AG08396 (cell line): ENCODE measurements around the gene OR10T2.
"Not testable (repeated sequence)": the region's sequence is repeated elsewhere in the genome, so short reads cannot be mapped to it uniquely, and the experiment has no call there.

ENCODE experiments used
- DNase-seq: peaks from one replicate; pipeline ENCODE4 v3.0.0; 2012; ENCODE audit warnings: low spot score, mixed read lengths

OR10T2 gene, protein sequence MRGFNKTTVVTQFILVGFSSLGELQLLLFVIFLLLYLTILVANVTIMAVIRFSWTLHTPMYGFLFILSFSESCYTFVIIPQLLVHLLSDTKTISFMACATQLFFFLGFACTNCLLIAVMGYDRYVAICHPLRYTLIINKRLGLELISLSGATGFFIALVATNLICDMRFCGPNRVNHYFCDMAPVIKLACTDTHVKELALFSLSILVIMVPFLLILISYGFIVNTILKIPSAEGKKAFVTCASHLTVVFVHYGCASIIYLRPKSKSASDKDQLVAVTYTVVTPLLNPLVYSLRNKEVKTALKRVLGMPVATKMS

DNA sequence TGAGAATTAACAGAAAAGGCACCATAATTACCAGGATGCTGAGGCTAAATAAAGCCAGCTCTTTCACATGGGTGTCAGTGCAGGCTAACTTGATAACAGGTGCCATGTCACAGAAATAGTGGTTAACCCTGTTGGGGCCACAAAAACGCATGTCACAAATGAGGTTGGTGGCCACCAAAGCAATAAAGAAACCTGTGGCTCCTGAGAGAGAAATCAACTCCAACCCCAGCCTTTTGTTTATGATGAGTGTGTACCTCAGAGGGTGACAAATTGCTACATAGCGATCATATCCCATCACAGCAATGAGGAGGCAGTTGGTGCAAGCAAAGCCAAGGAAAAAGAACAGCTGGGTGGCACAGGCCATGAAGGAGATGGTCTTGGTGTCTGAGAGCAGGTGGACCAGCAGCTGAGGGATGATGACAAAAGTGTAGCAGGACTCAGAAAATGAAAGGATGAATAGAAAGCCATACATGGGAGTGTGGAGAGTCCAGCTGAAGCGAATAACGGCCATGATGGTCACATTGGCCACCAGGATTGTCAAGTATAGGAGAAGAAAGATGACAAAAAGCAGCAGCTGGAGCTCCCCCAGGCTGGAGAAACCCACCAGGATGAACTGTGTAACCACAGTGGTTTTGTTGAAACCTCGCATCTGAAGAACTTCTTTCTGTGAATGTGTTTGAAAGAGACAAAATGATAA lies at the start of gene OR10T2:
TSS of gene OR10T2 (minus strand) at position 649 of the 697 bp plus-strand sequence. CDS start at position 649, 0 bp downstream.
- no peak for DNase-seq

DNA sequence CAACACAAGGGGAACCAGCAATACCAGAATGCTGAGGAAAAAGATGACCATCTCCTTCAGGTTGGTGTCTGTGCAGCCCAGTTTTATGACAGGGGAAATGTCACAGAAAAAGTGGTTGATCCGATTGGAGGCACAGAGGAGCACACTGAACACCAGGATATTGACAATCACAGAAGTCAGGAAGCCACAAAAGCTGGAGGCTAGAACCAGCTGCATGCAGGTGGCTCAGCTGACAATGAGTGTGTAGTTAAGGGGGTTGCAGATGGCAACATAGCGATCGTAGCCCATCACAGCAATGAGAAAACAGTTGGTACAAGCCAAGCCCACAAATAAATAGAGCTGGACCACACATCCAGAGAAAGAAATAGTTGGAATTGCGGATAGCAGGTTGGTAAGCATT lies 46.1 kb upstream of the OR10T2 start:
- no peak for DNase-seq

DNA sequence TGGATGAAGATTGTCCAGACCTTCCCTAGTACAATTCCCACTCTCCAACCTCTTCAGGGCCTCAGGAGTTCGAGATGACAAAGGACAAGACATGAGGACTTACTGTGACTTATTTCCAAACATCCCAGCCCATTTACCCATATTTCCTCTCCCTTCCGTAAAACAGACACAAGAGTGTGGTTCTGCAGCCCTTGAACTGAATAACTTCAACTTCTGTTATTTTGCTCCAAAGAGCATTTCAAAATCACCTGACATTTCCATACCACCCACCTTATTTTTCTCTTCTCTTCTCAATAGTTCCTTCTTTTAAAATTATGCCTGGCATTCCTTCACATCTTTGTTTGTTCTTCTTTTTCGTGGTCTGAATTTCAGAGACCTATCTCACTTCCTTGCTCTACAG lies 35.5 kb upstream of the OR10T2 start:
- no peak for DNase-seq

DNA sequence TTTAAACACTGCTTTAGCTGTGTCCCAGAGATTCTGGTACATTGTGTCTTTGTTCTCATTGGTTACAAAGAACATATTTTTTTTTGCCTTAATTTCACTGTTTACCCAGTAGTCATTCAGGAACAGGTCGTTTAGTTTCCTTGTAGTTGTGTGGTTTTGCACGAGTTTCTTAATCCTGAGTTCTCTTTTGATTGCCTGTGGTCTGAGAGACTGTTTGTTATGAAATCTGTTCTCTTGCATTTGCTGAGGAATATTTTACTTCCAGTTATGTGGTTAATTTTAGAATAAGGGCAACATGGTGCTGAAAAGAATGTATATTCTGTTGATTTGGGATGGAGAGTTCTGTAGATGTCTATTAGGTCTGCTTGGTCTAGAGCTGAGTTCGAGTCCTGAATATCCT lies 30.9 kb upstream of the OR10T2 start:
- not testable (repeated sequence) for DNase-seq

DNA sequence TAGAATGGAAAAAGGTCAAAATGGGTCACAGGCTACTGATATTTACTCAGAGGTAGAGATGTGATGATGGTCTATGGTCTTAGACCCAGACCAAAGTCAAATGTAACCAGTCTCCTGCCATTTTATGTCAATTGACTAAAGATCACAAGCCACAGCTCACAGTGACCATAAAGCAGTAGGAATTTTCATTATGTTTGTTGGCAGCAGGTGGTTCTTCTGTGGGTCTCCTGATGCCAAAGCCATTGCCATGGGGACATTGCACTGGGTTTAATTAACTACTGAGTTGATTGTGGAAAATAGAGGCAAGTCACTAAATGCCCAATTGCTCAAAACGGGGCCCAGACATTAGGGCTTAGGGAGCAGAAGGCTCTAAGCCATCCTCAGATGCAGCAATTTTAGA lies 26.9 kb upstream of the OR10T2 start, which contains the start of gene OR10K2:
TSS of gene OR10K2 (minus strand) at position 101 of the 400 bp plus-strand sequence. CDS start 5,371 bp downstream, outside the sequence.
- DNase-seq: no peak

DNA sequence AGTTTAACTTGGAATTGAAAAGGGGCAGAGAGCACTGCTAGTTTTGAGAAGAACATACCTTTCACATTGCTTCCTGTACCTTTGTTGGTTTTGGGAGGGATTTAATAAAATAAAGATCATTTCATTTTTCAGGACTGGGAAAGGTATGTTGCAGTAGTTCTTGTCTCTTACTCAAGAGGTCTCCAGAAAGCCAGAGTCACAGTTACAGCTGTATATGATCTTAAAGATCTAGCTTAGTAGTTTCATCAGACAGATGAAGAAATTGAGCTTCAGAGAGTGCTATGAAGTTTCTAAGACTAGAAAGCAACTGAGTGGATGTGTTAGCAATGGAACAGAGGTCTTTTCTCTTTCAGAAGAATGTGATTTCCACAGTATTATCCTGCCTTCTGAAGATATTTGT lies 25.8 kb upstream of the OR10T2 start:
- DNase-seq: no peak

DNA sequence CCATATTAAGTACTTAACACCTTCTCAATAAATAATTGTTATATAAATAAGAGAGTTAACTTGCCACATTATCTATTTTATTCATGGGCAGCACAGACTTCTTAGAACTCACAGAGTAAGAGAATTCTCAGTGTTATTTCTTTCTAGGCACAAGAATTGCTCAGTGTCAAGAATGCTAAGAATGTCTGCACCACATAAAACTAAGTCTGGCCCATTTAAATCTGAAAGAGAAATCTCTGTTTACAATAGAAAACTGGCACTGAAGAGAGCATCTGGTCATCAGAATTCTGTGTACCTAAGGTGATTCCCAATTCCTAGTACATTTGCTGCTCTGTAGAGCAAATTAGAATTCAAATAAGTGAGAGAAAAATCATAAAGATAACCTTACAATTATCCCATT lies 22.9 kb upstream of the OR10T2 start:
- DNase-seq: no peak

DNA sequence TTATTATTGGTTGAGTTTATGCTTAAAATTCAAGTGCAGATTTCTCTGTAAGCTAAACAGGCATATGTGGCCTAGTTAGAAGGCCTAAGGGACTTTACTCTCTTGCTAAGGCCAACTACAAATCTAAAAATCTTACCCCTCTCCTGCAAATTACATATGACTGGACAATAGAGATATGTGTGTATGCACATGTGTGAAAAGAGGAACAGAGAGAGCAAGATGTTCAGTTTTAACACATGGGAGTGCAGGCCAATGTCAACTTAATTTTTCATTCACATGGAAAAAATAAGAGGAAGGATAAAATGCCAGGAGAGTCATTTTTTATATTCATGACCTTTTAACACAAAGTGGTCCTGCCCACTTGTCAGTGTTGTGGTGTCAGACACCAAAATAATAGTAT lies 18.3 kb upstream of the OR10T2 start:
- no peak for DNase-seq

DNA sequence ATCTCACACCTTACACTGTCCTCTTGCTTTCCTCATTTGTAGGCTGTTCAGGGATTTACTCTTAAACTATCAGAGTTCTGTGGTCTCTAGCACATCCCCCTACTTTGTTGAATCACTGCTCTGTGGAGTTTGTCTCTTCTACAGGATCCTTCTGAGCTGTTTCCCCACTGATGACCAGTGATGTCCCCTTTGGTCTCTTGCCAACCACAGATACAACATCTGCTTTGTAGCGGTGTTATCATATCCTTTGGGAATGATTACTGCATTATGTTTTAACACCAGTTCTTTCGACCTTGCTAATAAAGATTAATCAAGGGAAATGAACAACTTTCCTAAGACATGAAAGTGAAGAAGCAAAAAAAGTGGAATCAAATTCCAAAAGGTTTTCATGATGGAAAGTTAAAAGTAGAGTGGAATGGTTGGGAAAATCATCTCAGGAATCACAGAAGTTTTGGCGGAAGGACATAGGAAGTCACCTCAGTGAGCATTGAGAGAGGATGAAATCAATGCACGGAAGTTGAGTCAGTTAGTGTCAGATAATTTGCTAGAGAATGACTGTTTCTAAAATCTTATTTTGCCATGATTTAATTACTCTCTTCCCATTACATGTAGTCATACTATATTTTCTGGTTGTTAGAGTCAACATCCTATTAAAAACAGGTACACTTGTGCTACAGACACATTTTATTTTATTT lies 15.5 kb upstream of the OR10T2 start:
- DNase-seq: no peak

DNA sequence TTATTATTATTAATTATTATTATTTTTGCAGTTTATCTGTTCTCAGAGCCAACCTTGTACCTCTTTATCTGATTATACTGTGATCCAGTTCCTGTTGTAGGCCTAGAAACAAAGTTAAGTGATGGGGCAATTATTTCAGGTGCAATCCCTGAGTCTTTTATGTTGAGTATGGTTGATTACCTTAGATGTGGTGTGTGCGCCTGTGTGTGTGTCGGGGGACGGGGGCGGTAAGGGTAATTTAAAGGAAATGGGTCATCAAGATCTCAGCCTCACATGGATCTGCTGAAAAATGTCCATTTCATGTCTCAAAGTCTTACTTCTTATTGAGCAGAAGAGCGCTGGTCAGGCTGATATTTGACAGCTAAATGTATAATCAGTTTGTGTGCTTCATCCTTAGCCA lies 7.8 kb upstream of the OR10T2 start:
- DNase-seq: no peak

DNA sequence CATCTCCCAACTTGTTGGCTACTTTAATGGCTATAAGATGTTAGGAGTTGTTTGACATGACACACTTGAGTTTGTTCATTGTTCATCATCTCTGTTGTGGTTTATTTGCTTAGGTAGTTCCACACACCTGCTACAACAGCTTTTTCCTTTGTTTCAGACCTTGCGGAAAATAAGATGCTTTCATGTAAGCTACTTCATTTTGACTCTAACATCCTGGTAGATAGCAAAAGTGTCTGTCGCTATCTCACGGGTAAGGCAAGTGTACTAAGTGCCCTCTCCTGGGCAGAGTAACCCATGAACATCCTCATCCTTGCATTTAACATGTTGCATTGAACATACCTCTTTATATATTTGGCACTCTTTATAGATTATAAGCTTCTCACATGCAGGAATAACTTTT lies 1.6 kb upstream of the OR10T2 start:
- DNase-seq: no peak

DNA sequence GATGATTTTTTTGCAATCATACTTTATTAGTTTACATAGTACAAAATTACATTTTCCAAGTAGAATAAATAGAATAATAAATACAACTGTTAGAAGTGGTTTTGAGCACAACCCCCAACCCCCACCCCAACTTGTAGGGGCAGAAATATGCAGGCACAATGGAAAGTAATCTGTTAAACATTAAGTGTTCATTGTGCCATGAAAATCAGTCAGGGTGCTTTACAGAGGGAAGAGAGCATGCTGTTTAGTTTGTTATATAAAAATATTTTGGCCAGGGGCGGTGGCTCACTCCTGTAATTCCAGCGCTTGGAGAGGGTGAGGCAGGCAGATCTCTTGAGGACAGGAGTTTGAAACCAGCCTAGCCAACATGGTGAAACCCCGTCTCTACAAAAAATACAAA lies 2.6 kb downstream of the OR10T2 start:
- no peak for DNase-seq

DNA sequence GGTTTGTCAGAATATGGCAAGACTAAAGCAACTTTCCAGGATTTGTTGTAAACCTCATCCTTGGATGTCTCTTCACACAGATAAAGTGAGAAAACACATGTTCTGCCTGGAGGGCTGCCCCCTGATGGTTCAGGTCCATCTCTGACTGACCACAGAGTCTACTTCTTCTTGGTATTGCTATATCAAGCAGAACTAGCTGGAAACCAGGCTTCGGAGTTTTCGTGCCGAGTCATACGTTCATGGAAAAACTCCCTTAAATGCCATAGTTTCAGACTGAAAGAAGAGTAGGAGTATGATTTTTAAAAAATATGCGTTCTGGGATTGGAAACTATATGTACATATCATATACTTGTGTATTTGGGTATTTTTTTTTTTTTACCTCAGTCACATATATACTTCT lies 5.8 kb downstream of the OR10T2 start:
- DNase-seq: no peak

DNA sequence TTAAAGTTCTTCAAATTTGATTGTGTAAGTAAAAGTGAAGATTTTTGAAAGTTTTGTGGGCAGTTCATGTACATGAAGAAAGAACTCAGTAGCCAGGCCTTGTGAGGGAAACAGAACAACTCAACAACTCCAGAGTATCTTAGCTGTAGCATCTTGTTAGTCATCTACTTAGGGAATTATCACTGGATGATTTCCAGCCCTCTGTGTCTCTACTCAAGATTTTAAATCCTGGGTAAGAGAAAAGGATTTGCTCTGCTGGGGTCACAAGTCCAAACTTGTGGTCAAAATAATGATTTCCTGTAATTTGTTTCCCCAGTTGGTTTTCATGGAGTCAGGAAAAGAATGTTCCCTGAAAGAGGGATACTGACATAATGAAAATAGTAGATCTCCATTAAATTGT lies 8.2 kb downstream of the OR10T2 start:
- DNase-seq: no peak

DNA sequence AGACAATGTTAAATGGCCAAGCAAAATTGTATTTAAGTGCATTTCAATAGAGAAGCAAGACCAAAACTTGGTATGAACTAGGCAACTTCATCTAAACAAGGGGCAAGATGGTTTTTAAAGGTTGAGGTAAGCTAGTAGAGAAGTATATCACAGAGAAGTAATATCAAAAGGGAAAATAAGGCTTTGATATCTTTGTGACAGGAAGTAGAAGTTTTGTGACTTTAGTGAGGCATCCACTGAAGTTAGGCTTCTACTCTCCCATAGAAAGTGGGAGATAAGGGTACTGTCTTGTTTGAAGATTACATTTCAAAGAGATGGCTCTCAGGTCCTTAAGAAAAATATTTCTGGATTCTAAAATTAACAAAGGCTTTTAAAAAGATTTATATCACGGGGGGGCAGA lies 8.9 kb downstream of the OR10T2 start:
- no peak for DNase-seq

DNA sequence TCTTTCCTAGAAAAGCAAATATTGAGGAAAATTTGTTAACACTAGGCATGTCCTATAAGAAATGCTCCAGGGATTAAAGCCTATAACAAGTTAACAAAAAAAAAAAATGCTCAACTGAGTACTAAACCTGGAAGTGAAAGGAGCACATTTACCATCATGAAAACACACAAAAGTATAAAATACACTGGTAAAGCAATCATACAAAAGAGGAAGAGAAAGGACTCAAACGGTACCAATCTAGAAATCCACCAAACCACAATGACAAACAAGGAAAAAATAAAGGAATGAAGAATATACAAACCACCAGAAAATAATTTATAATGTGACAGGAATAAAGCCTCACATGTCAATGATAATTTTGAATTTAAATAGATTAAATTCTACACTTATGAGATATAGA lies 24.4 kb downstream of the OR10T2 start:
- no peak for DNase-seq

DNA sequence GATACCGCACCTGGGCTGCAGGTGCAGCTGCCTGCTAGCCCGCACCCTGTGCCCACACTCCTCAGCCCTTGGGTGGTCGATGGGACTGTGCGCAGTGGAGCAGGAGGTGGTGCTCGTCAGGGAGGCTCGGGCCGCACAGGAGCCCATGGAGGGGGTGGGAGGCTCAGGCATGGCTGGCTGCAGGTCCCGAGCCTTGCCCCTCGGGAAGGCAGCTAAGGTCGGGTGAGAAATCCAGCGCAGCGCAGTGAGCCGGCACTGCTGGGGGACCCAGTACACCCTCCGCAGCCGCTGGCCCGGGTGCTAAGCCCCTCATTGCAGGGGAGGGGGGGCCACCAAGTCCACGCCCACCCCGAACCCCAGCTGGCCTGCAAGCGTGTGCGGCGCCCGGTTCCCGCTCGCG lies 25.2 kb downstream of the OR10T2 start:
- not testable (repeated sequence) for DNase-seq

DNA sequence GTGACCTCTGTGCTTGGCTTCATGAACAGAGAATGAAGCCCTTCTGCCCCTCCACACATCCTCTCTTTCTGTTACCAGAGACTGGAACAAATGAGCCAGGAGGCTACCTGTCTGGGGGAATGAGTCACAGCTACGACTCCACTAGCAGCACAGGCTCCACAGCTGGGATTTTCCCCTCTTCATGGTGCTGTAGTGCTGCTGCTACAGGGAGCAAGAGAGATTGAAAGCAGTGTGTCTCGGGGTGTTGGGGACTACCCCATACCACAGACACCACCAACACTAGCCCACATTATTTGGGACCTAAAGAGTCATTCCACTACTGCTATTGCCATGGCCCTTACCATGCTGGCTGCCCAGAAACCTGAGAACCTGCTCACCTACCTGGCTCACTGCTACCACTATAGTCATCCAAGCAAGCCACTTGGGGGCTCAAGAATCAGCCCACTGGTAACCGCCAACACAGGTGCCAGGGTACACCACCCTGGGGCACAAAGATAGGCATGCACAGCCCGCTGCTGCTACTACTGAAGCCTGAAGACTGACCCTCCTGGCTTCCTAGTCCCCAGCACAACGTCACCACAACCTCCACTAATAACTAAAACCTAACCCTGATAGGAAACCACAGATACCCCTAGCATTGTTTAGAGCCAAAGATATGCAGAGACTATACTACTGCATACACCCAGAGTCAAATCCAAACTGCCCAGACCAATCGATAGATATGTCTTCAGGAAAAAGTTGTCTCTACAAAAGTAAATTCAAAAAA lies 27.9 kb downstream of the OR10T2 start:
- no peak for DNase-seq

DNA sequence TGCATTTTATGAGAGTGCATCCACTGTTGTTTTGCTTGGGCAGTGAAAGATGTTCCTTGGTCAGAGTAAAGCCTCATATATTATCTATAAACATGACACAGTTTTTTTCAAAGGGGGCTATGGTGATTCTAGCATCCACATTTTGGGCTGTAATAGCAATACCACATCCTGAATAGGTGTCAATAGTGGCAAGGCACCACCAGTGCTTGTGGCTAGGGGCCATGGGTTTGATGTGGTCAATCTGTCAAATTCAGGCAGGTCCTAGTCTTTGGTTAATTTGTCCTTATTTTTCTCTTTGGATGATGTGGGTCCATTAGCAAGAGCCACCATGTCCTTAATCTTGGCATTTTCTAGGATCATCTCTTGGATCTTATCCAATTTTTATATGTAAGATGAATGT lies 32.5 kb downstream of the OR10T2 start:
- DNase-seq: no peak

DNA sequence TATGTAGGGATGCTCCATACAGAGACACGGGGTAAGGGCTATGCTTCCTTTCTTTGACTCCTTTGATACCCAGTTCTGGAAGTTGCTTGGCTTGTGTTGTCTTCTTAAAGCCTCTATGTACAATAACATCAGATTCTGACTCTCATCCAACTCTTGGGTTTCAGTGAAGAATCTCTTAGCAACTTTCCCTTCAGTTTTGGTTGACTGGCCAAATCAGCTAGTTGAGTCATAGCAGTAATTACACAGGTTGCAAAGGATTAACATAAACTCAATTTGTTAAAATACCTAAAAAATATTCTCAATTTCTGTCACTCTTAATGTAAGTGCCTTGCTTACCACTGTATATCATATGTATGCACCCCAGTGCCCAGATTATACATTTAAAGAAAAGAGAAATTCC lies 36.3 kb downstream of the OR10T2 start:
- DNase-seq: no peak

DNA sequence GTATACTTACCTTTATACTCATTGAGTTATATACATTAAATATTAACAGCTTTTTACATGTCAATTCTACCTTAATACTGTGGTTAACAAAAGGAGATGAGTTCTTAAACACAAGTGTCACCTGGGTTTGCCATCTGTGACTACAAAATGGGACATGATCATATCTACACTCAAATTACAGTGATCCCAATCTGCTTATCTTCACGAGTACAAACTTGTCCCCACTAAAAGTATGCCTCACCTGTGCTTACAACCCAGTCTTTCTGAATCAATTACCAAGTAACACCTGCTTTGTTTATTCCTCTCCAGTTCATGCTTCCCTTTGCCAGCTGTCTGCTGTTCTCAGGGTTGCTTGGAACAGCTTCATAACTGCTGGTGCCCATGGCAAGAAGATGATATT lies 36.8 kb downstream of the OR10T2 start:
- no peak for DNase-seq

DNA sequence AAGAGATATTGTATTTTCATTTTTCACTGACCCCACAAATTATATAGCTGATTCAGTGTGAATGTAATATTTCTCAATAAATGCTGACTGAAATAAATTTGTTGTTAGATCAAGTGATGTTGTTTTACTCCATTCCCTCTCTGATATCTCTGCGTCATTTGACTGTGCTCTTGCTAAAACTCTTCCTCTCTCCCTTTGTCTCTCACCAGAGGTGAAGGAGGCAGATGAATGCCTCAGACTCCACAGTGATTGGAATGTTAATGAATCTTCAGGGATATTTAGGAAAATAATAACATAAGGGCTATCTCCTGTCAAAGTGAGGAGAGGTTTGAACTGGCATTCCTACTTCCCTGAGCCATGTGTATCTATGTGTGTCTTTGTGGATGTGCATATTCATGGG lies 41.8 kb downstream of the OR10T2 start:
- no peak for DNase-seq
